CD4-positive, alpha-beta memory T cell (primary cell): Measurements from ENCODE around the gene SCYGR1. TPM values are rescaled to one million over a fixed set of nuclear protein-coding genes. Genes with fewer than 3 reads are reported as not detected.
A peak's percentile ranks its signal among the peaks of the same experiment; 100 is the strongest.

ENCODE experiments used
- CTCF ChIA-PET: fragments of 350-600 bp; sonication (Branson Sonifier 250); formaldehyde crosslinking; loops from one replicate; lab custom pipeline; 2021; ENCODE audit warnings: inconsistent platforms; ENCODE audit not compliant: partially characterized antibody; lab: Charles Lee
- POLR2A ChIA-PET: fragments of 350-600 bp; sonication (Branson Sonifier 250); formaldehyde crosslinking; loops from one replicate; lab custom pipeline; 2021; ENCODE audit not compliant: partially characterized antibody; lab: Charles Lee
- DNase-seq, 5 donors: peaks; one replicate each; pipeline versions ENCODE4 v3.0.0 to v3.0.0-alpha.2; 2020 to 2022; ENCODE audit warnings: mixed read lengths in 1 of 5
- H3K27ac ChIP-seq: one replicate; pipeline ENCODE4 v1.7.0; 2013; ENCODE audit warnings: low read depth, low read length
- H3K27me3 ChIP-seq: 2 replicates; pipeline ENCODE4 v1.7.0; 2013; ENCODE audit warnings: mild to moderate bottlenecking, low read length, moderate library complexity; ENCODE audit not compliant: insufficient read depth
- H3K36me3 ChIP-seq: 2 replicates; pipeline ENCODE4 v1.7.0; 2013; ENCODE audit warnings: mild to moderate bottlenecking, low read length, moderate library complexity; ENCODE audit not compliant: insufficient read depth
- H3K4me1 ChIP-seq: 2 replicates; pipeline ENCODE4 v1.7.0; 2013; ENCODE audit warnings: mild to moderate bottlenecking, low read length, moderate library complexity; ENCODE audit not compliant: insufficient read depth
- H3K4me3 ChIP-seq, 2 donors: one replicate each; pipeline ENCODE4 v1.7.0; 2013; ENCODE audit warnings: low read length in 2 of 2, mild to moderate bottlenecking in 1 of 2
- H3K9me3 ChIP-seq, 2 donors: one replicate each; pipeline ENCODE4 v1.7.0; 2013; ENCODE audit warnings: low read length in 2 of 2, control low read depth in 1 of 2; ENCODE audit not compliant: control insufficient read depth in 1 of 2
- H3K27ac Mint-ChIP-seq, 7 donors: one replicate each; pipeline ENCODE4 v1.8.0; 2020 to 2021; ENCODE audit warnings: mixed read lengths in 7 of 7, mild to moderate bottlenecking in 6 of 7, inconsistent platforms in 3 of 7, moderate library complexity in 3 of 7
- H3K27me3 Mint-ChIP-seq, 2 donors: one replicate each; pipeline ENCODE4 v1.8.0; 2020 to 2021; ENCODE audit warnings: mixed read lengths in 2 of 2
- H3K36me3 Mint-ChIP-seq, 2 donors: one replicate each; pipeline ENCODE4 v1.8.0; 2020 to 2021; ENCODE audit warnings: mixed read lengths in 2 of 2, inconsistent platforms in 1 of 2, mild to moderate bottlenecking in 1 of 2
- H3K4me1 Mint-ChIP-seq, 4 donors: one replicate each; pipeline ENCODE4 v1.8.0; 2020 to 2021; ENCODE audit warnings: mixed read lengths in 4 of 4, mild to moderate bottlenecking in 1 of 4
- H3K4me3 Mint-ChIP-seq, 8 donors: one replicate each; pipeline ENCODE4 v1.8.0; 2020 to 2021; ENCODE audit warnings: mixed read lengths in 8 of 8, mild to moderate bottlenecking in 7 of 8, moderate library complexity in 6 of 8, inconsistent platforms in 3 of 8
- H3K9me3 Mint-ChIP-seq, 8 donors: one replicate each; pipeline ENCODE4 v1.8.0; 2020 to 2021; ENCODE audit warnings: mixed read lengths in 8 of 8, mild to moderate bottlenecking in 5 of 8, inconsistent platforms in 3 of 8, moderate library complexity in 1 of 8
- intact Hi-C: fragments of 100-400 bp; cut with micrococcal nuclease; formaldehyde crosslinking; loops from one replicate; pipeline ENCODE4 v1.15.1; 2023
- polyA plus RNA-seq, 2 donors: library from polyadenylated mRNA; unstranded; fragments of 300-500 nt; fragmentation: Illumina TruSeq; gene quantifications; one replicate each; pipeline ENCODE4 v1.2.3, GENCODE V29; 2021
- total RNA-seq, 2 experiments: library from RNA; stranded (reverse); gene quantifications; one replicate each; pipeline ENCODE4 v1.2.3, GENCODE V29; 2021

Gene SCYGR1
- total and polyA plus RNA-seq, 4 experiments from 2014 or later = not detected

DNA sequence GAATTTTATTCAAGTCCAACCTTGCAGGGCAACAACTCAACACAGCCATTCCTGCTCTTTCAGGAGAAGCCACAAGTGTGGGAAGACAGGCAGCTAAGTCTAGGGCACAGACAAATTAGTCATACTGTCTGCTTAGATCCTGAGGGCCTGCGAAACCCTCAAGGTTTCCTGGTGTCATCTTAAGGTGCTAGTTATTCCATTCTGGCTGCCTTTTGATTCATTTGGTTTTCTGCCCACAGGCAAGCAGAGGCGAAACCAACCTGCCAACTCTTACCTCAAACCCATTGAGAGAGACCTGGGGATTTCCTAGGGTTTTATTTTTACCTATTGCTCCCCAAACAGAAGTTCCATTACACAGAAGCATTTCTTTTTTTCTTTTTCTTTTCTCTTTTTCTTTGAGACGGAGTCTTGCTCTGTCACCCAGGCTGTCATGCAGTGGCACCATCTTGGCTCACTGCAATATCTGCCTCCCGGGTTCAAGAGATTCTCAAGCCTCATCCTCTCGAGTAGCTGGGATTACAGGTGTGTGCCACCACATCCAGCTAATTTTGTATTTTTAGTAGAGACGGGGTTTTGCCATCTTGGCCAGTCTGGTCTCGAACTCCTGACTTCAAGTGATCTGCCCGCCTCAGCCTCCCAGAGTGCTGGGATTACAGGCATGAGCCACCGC, 23.7 kb upstream of the SCYGR1 start:
- intact Hi-C loops = no loop called here
- Histone ChIP-seq H3K4me3 (no peak overlapping the region), H3K27ac (no peak overlapping the region), H3K36me3 (no peaks in the 10 kb centered on the region), H3K27me3 (no peaks in the 10 kb centered on the region), H3K4me1 (peaks cover 9% of the 10 kb centered on the region), H3K9me3 (no peaks in the 10 kb centered on the region)
- Mint-ChIP-seq H3K27ac (peak overlapping the region in 5 of 7 donors; percentile 24 to 70 (median 48)), H3K27me3 (no peaks in the 10 kb centered on the region), H3K36me3 (no peaks in the 10 kb centered on the region), H3K4me1 (peaks cover 18 to 23% (median 20%) of the 10 kb centered on the region in 4 donors), H3K9me3 (no peaks in the 10 kb centered on the region), H3K4me3 (peak overlapping the region in 2 of 8 donors; percentile 35 to 44)
- ChIA-PET CTCF (no interaction called here), POLR2A (no interaction called here)
- peak in 4 of 5 donors; percentile 2 to 49 (median 20) for DNase-seq

DNA sequence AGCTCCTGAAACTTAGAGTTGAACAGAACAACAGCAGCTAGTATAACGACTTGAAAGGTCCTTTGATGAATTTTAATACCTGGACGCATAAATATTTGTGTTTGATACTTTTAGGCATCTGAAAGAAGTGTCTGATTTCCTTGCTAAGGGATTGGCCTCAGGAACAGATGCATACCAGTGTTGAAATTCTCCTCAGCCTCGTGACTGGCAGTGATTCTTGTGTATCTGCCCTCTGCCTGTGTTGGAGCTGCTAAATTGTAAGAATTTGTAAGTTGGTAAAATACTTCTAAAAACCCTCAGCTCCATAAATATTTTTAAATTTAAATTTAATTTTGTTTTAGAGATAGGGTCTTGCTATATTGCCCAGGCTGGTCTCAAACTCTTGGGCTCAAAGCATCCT, 22.4 kb upstream of the SCYGR1 start:
- H3K27me3 ChIP-seq = no peaks in the 10 kb centered on the region
- H3K4me1 Mint-ChIP-seq = peaks cover 19 to 24% (median 22%) of the 10 kb centered on the region in 4 donors
- DNase-seq = no peak
- no peaks in the 10 kb centered on the region for H3K36me3 Mint-ChIP-seq
- no peaks in the 10 kb centered on the region for H3K9me3 Mint-ChIP-seq
- POLR2A ChIA-PET = no interaction called here
- H3K4me3 Mint-ChIP-seq = no peak overlapping the region
- peaks cover 15% of the 10 kb centered on the region for H3K4me1 ChIP-seq
- H3K27me3 Mint-ChIP-seq = no peaks in the 10 kb centered on the region
- no peak overlapping the region for H3K27ac ChIP-seq
- no peak overlapping the region for H3K27ac Mint-ChIP-seq
- no peaks in the 10 kb centered on the region for H3K36me3 ChIP-seq
- CTCF ChIA-PET = interaction anchor here (1.3 kb wide), 1 partner anchor 10 kb away, joined by 6 read pairs; no protein-coding TSS in a partner anchor
- intact Hi-C loops = no loop called here
- no peak overlapping the region for H3K4me3 ChIP-seq
- H3K9me3 ChIP-seq = no peaks in the 10 kb centered on the region

DNA sequence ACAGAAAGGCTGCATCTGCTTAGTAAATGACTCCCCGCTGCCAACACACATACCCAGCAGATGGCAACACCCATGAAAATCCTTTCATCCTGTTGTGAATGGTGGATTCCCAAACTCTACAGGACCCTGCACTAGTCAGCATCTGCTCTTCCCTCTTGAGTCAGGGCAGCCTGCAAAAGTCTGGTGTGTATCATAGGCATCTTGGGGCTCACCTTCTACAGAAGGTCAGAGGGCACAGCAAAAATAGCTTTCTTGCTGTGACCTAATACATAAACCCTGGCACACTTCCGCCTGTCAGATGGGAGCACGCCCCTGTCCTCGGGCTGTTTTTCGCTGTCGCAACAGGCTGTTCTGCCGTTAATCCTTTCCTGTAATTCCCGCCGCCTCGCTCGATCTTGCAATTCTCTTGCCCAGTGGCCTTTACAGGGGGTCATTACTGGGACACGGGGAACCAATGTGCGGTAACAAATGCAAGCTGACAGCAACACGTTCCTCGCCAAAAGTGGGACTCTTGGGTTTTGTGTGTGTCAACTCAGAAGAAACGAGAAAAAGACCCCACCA, 19.9 kb upstream of the SCYGR1 start:
- H3K36me3 Mint-ChIP-seq = no peaks in the 10 kb centered on the region
- no peak overlapping the region for H3K4me3 Mint-ChIP-seq
- DNase-seq = no peak
- peaks cover 17 to 24% (median 22%) of the 10 kb centered on the region in 4 donors for H3K4me1 Mint-ChIP-seq
- POLR2A ChIA-PET = no interaction called here
- H3K4me1 ChIP-seq = peaks cover 15% of the 10 kb centered on the region
- H3K9me3 Mint-ChIP-seq = peaks cover 0 to 2% (median 0%) of the 10 kb centered on the region in 8 donors
- intact Hi-C loops = loop anchor here (10.0 kb wide), 1 partner anchor 357 kb away; no protein-coding TSS in a partner anchor
- no peaks in the 10 kb centered on the region for H3K27me3 ChIP-seq
- no peaks in the 10 kb centered on the region for H3K36me3 ChIP-seq
- no peaks in the 10 kb centered on the region for H3K27me3 Mint-ChIP-seq
- H3K27ac ChIP-seq = no peak overlapping the region
- no peaks in the 10 kb centered on the region for H3K9me3 ChIP-seq
- CTCF ChIA-PET = interaction anchor here (0.8 to 1.7 kb wide), 3 partner anchors 21 to 359 kb away, joined by 3 read pairs; no protein-coding TSS in a partner anchor
- H3K4me3 ChIP-seq = no peak overlapping the region
- peak overlapping the region in 1 of 7 donors; percentile 18 for H3K27ac Mint-ChIP-seq

DNA sequence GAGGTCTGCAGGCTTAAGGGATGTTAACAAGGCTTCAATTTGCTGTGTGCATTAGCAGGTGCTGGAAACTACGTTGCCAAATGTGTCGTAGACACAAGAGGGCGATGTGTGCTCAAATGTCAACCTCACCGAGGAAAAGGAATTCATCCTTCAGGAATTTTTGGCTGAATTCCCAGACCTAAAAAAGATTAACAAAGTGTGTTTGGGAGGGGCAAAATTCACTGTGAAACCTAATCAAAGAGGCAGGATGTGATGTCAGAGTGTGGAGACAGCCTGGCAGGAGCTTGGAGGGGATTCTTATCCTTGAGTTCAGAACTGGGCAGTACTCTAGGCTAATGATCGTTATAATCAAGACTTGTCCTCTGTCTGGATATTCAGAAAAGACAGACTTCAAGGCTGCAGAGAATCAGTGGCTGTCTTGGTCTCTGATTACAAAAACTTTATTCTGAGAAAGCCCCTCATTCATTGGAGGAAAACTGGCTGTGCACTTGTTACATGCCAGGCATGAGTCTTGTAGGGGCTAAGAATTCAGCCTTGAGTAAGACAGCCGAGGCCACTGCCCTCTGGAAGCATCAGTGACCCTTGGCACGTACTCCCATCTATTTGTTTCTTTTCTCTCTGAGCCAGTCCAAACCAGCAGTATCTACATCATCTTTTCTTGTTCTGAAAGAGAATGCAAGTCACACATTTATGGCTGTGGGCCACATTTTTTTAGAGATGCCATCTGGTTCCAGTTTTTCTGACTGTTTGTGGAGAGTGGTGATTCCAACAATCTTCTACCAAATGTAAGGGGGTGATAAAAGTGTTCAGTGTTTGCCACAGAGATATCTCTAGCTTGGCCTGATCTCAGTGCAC, 18.7 kb upstream of the SCYGR1 start:
- no peak overlapping the region for H3K4me3 Mint-ChIP-seq
- no peaks in the 10 kb centered on the region for H3K9me3 ChIP-seq
- H3K27me3 Mint-ChIP-seq = no peaks in the 10 kb centered on the region

DNA sequence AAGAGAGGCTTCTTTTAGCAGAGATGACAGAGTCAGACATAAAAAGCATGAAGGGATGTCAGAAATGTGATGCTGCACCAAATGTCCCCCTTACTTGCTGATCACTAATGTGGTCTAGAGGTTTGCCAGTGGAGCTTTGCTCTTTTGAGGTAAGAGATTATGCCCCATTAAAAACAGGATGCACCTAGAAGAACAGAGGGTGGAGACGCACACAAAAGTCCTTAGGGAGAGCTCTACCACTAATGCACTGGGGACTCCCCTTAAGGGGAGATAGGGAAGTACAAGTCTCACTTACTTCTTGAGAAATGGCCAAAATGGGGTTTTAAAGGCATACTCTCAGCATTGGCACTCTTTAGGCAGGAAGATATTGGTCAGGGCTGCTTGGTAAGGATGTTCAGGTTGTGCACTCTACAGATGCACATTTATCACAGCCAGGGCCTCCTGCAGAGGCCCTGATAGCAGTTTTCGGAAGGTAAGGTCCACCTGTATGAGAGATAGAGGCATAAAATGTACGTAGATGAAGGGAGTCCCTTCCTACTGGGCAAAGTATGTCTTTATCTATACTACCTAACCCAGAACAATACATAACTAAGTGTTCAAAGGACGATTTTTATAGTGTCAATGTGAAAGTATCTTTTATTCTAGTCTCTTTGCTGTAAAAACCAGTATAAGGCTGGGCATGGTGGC, 17.0 kb upstream of the SCYGR1 start:
- ChIA-PET CTCF (interaction anchor here (0.7 to 2.2 kb wide), 2 partner anchors 42 to 361 kb away, joined by 3 to 7 read pairs; no protein-coding TSS in a partner anchor), POLR2A (no interaction called here)
- peaks cover 0 to 3% of the 10 kb centered on the region in 2 donors for H3K27me3 Mint-ChIP-seq
- Histone ChIP-seq H3K4me3 (no peak overlapping the region), H3K27ac (no peak overlapping the region), H3K4me1 (peaks cover 6% of the 10 kb centered on the region), H3K36me3 (no peaks in the 10 kb centered on the region), H3K27me3 (no peaks in the 10 kb centered on the region), H3K9me3 (no peaks in the 10 kb centered on the region)
- no peak overlapping the region for H3K4me3 Mint-ChIP-seq
- peak overlapping the region in 2 of 7 donors; percentile 36 to 57 for H3K27ac Mint-ChIP-seq
- peaks cover 0 to 2% (median 0%) of the 10 kb centered on the region in 8 donors for H3K9me3 Mint-ChIP-seq
- peaks cover 3 to 8% (median 5%) of the 10 kb centered on the region in 4 donors for H3K4me1 Mint-ChIP-seq
- DNase-seq = no peak
- intact Hi-C loops = loop anchor here (10.0 kb wide), 1 partner anchor 360 kb away; no protein-coding TSS in a partner anchor
- H3K36me3 Mint-ChIP-seq = no peaks in the 10 kb centered on the region

More for the DNA sequence above, 18.7 kb upstream of the SCYGR1 start:
- intact Hi-C loops = loop anchor here (10.0 kb wide), 1 partner anchor 358 kb away; no protein-coding TSS in a partner anchor
- peaks cover 0 to 2% (median 0%) of the 10 kb centered on the region in 8 donors for H3K9me3 Mint-ChIP-seq
- Histone ChIP-seq H3K4me3 (no peak overlapping the region), H3K36me3 (no peaks in the 10 kb centered on the region), H3K27me3 (no peaks in the 10 kb centered on the region), H3K27ac (no peak overlapping the region), H3K4me1 (peaks cover 12% of the 10 kb centered on the region)
- peaks cover 10 to 13% (median 11%) of the 10 kb centered on the region in 4 donors for H3K4me1 Mint-ChIP-seq
- CTCF ChIA-PET = interaction anchor here (0.8 to 2.2 kb wide), 3 partner anchors 20 to 360 kb away, joined by 3 to 7 read pairs (median 3); no protein-coding TSS in a partner anchor
- H3K27ac Mint-ChIP-seq = peak overlapping the region in 2 of 7 donors; percentile 31 to 72
- POLR2A ChIA-PET = no interaction called here
- no peaks in the 10 kb centered on the region for H3K36me3 Mint-ChIP-seq
- DNase-seq = no peak

DNA sequence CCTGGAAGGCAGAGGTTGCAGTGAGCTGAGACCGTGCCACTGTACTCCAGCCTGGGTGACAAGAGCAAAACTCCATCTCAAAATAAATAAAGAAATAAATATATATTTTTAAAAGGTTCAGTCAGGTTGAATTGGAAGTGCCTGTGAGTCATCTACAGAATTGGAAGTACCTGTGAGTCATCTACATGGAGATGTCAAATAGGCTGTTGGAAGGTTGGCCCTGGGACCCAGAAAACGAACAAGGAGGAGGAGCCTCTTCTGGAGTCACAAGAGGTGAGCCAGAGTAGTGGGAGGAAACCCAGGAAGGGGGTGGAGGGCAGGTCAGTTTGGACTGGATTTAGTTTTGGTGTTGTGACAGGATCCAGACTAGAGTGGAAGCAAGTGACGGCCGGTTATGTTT, 15.2 kb upstream of the SCYGR1 start:
- no peaks in the 10 kb centered on the region for H3K36me3 Mint-ChIP-seq
- H3K9me3 ChIP-seq = no peaks in the 10 kb centered on the region
- peaks cover 3 to 8% (median 6%) of the 10 kb centered on the region in 4 donors for H3K4me1 Mint-ChIP-seq
- H3K4me1 ChIP-seq = peaks cover 6% of the 10 kb centered on the region
- DNase-seq = no peak
- intact Hi-C loops = loop anchor here (10.0 kb wide), 1 partner anchor 362 kb away; no protein-coding TSS in a partner anchor
- H3K27me3 ChIP-seq = no peaks in the 10 kb centered on the region
- no peaks in the 10 kb centered on the region for H3K36me3 ChIP-seq
- H3K4me3 Mint-ChIP-seq = no peak overlapping the region
- H3K9me3 Mint-ChIP-seq = peaks cover 0 to 2% (median 0%) of the 10 kb centered on the region in 8 donors
- H3K27me3 Mint-ChIP-seq = peaks cover 0 to 3% of the 10 kb centered on the region in 2 donors
- H3K27ac ChIP-seq = no peak overlapping the region
- POLR2A ChIA-PET = no interaction called here
- H3K4me3 ChIP-seq = no peak overlapping the region
- H3K27ac Mint-ChIP-seq = no peak overlapping the region
- CTCF ChIA-PET = no interaction called here
